ENCODE results near the gene MRPL55.
A peak's percentile ranks its signal among the peaks of the same experiment; 100 is the strongest.

MRPL55 gene

DNA sequence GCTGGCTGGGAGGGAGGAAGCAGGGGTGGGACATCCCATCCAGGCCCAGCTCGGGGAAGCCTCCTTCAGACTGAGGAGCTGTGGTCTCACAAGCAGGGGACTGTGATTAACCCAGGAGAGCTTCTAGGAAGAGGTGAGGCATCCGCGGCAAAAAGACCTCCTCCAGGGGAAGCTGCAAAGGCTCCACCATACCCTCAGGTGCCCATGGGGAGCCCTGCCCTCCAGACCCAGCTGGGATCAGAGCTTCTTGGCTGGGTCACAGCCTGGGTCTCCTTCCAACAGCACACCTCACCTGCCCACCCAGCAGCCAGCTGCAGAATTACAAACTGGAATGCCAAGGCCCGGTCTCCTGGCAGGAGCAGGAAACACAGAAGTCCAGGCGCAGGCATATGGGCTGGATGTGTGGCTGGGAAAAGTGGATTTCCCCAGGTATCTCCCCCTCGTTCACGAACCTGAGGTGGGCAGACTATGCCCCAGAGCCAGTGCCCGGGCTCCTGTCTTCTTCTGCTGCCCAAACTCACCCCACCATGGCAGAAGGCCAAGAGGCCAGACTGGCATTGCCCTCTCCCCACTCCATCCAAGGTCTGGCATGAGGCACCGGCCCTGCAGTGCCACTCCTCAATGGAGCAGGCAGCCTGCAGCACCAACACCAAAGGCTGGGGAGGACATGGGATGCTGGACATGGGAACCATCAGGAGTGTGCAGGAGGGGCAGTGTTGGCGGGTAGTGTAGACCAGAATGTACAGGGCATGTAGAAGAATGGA is 42.0 kb downstream of the MRPL55 start:
- DNase-seq = no peak

GRCh38 chr1:228066416-228066815 is 42.7 kb downstream of the MRPL55 start:
- no peak for DNase-seq

GRCh38 chr1:228065543-228066347 is 43.4 kb downstream of the MRPL55 start:
- no peak for DNase-seq

GRCh38 chr1:228064741-228065542 is 44.2 kb downstream of the MRPL55 start:
- no peak for DNase-seq

DNA sequence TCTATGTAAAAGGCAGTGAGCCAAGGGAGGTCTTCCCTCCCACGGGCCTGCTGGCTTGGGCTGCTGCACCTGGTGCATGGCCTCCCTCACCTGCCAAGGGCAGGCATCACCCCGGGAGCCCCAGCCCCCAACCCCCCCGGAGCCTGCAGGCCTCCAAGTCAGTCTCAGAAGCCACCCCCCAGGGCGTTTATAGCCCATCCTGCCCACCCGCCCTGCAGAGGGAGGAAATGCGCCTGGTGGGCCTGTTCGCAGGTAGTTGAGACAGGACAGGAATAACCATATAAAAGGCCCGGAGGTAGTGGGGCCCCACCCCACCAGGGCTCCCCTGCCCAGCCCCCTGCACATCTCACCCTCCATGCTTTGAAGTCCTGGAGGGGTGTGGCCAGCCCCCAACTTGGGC is 44.8 kb downstream of the MRPL55 start:
- DNase-seq = no peak

DNA sequence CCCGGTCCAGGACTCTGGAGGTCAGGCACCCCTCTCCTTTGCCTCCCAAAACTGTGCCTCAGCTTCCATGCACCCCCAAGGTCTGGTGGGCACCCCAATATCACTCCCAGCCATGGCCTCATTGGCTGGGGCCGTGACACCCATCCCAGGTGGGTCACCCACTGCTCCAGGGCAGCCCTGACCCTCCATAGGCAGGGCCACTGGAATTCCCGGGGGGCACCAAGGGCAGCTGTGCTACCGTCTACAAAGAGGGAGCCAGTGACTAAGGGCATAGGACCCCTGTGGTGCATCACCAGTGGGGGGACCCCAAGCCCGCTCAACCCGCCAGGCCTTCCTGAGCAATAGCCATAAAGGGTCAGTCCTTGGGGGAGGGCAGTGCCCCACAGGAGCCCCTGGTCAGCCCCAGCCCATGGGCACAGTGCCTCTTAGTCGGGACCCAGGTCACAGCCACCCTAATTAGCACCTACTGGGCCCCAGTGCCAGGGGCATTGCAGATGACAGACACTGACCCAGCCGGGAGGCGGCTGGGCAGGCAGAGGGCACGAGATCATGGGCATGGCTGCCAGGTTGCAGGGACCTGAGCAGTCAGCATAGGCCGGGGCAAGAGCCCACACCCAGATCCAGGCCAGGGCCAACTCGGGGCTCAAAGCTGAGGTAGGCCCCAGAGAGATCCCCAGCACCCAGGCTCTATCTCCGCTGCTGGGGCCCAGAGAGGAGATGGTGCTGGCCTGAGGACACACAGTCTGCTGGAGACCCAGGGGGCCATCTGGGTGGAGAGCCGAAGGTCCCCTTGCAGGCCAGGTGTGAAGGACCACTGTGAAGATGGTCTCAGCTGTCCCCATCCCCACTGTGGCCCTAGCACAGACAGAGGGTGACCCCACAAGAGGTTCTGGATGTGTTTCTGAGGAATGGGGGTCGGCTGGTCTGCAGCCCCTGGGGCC is 45.6 kb downstream of the MRPL55 start:
- DNase-seq = no peak

GRCh38 chr1:228062812-228063211 is 46.3 kb downstream of the MRPL55 start:
- DNase-seq = no peak

- DNase-seq = no peak
Observed at GRCh38 chr1:228062085-228062791, 46.9 kb downstream of the MRPL55 start.

- no peak for DNase-seq
Observed at GRCh38 chr1:228061411-228062084, 47.6 kb downstream of the MRPL55 start.

DNA sequence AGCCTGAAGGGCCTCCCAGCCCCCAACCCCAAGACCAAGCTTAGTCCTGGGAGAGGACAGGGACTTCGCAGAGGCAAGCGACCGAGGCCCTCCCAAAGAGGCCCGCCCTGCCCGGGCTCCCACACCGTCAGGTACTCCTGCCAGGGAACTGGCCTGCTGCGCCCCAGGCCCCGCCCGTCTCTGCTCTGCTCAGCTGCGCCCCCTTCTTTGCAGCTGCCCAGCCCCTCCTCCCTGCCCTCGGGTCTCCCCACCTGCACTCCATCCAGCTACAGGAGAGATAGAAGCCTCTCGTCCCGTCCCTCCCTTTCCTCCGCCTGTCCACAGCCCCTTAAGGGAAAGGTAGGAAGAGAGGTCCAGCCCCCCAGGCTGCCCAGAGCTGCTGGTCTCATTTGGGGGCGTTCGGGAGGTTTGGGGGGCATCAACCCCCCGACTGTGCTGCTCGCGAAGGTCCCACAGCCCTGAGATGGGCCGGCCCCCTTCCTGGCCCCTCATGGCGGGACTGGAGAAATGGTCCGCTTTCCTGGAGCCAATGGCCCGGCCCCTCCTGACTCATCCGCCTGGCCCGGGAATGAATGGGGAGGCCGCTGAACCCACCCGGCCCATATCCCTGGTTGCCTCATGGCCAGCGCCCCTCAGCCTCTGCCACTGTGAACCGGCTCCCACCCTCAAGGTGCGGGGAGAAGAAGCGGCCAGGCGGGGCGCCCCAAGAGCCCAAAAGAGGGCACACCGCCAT is 48.5 kb downstream of the MRPL55 start:
- DNase-seq = no peak

DNA sequence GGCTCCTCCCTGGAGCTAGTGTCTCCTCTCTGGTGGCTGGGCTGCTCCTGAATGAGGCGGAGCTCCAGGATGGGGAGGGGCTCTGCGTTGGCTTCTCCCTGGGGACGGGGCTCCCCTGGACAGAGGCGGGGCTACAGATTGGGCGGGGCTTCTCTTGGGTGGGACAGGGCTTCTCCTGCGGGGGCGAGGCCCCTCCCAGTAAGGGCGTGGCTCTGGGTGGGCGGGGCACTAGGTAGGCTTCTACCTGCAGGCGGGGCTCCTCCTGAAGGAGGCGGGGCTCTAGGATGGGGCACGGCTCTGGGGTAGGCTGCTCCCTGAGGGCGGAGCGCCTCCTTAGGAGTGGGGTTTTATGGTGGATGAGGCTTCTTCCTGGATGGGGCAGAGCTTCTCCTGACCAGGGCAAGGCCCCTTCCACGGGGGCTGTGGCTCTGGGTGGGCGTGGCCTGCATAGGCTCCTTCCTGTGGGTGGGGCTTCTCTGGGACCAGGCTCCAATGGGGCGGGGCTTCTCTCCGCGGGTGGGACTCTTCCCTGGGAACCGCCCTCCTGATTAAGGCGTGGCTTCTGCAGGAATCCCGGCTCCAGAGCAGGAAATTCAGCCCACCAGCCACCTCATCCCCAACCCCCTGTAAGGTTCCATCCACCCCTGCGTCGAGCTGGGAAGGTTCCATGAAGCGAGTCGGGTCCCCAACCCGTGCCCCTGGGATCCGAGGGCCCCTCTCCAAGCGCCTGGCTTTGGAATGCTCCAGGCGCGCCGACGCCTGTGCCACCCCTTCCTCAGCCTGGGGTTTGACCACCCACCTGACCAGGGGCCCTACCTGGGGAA is 49.3 kb downstream of the MRPL55 start:
- DNase-seq = peak; percentile 48

- DNase-seq = no peak
Observed at GRCh38 chr1:228058949-228059633, 50.0 kb downstream of the MRPL55 start.

DNA sequence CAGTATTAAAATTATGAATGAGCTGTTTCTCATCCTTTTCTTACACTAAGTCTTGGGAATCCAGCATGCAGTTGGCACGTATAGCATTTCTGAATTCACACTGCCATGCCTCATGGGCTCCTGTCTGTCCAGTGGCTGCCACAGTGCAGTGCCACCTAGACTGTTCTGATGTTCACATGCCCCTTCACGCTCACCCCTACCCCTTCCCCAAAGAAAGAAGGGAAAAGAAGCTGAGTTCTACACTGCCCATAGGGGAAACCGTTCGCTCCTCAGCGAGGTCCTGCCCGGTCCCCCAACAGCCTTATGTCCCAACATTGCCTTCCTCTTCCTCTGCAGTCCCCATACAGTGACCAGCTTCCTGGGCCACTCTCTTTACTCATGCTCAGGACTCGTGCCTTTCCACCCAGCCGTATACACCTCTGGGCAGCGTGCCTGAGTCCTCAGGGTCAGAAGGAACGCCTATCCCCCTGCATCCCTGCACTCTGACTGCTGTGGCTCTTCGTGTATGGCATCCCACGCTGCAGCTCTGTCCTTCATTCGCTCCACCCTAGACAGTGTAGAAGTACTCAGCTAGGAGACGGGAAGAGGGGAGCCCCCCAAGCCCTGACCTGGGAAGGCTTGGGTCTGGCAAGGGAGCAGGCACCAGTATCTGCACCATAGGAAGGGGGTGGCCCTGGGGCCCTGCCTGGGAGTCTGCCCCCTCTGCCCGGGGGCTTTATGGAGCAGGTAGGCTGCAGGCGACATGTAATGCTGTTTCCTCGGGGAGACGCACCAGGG is 50.7 kb downstream of the MRPL55 start:
- no peak for DNase-seq

All from activated CD4-positive, alpha-beta T cell treated with anti-CD3 and anti-CD28 coated beads, Interleukin-2, Interleukin-6, amounts not matched to agents 100 ng/mL and 50 ng/mL, durations not matched to agents 16 hours and 8 hours (primary cell).